Neural cell (in vitro differentiated cells): ENCODE results near the gene PRKCZ. TPM values are rescaled to one million over a fixed set of nuclear protein-coding genes. Genes with fewer than 3 reads are reported as not detected.

ENCODE experiments used
- H2AFZ ChIP-seq: fragments of 200-600, 300-800 bp; sonication (generic), shearing (Covaris generic); 2 replicates; pipeline ENCODE4 v1.6.0; 2014; ENCODE audit warnings: low read depth, mild to moderate bottlenecking, antibody characterized with exemption, low read length, moderate library complexity
- H3F3A ChIP-seq: fragments of 200-600 bp; shearing (Covaris generic); 2 replicates; pipeline ENCODE4 v1.6.1; 2016; ENCODE audit warnings: mild to moderate bottlenecking, moderate library complexity, mixed read lengths, antibody characterized with exemption, low read length; ENCODE audit not compliant: insufficient read depth, poor library complexity, severe bottlenecking
- H3K27ac ChIP-seq: fragments of 200-600, 300-800 bp; sonication (generic), shearing (Covaris generic); 2 replicates; pipeline ENCODE4 v1.5.1; 2014; ENCODE audit warnings: mild to moderate bottlenecking, low read length, moderate library complexity
- H3K27me3 ChIP-seq: fragments of 300-800, 200-600 bp; sonication (generic), shearing (Covaris generic); 2 replicates; pipeline ENCODE4 v1.6.0; 2014; ENCODE audit warnings: mild to moderate bottlenecking, low read depth, low read length, moderate library complexity; ENCODE audit not compliant: insufficient read depth
- H3K36me3 ChIP-seq: fragments of 300-800, 200-600 bp; sonication (generic), shearing (Covaris generic); 2 replicates; pipeline ENCODE4 v1.5.1; 2014; ENCODE audit warnings: mild to moderate bottlenecking, antibody characterized with exemption, low read length, moderate library complexity; ENCODE audit not compliant: insufficient read depth
- H3K4me2 ChIP-seq: fragments of 300-800, 200-600 bp; sonication (generic), shearing (Covaris generic); 2 replicates; pipeline ENCODE4 v1.6.0; 2014; ENCODE audit warnings: mild to moderate bottlenecking, low read length
- H3K4me3 ChIP-seq: fragments of 300-800, 200-600 bp; sonication (generic), shearing (Covaris generic); 2 replicates; pipeline ENCODE4 v1.5.1; 2014; ENCODE audit warnings: mild to moderate bottlenecking, low read length, moderate library complexity
- H3K79me2 ChIP-seq: fragments of 200-600 bp; shearing (Covaris generic); replicated peaks from 2 replicates; pipeline ENCODE4 v1.6.0; 2014; ENCODE audit warnings: mild to moderate bottlenecking, low read length, moderate library complexity; ENCODE audit not compliant: insufficient read depth
- H3K9ac ChIP-seq: fragments of 300-800, 200-600 bp; sonication (generic), shearing (Covaris generic); 2 replicates; pipeline ENCODE4 v1.6.1; 2016; ENCODE audit warnings: mild to moderate bottlenecking, low read length, mixed read lengths
- H3K9me2 ChIP-seq: fragments of 200-600 bp; shearing (Covaris generic); 2 replicates; pipeline ENCODE4 v1.6.1; 2016; ENCODE audit warnings: mild to moderate bottlenecking, low read length, mixed read lengths; ENCODE audit not compliant: insufficient read depth
- H3K9me3 ChIP-seq: fragments of 200-600, 300-800 bp; sonication (generic), shearing (Covaris generic); 2 replicates; pipeline ENCODE4 v1.6.1; 2016; ENCODE audit warnings: mild to moderate bottlenecking, mixed run types, low read length, moderate library complexity, mixed read lengths
- H4K20me1 ChIP-seq: fragments of 200-600 bp; shearing (Covaris generic); 2 replicates; pipeline ENCODE4 v1.6.1; 2016; ENCODE audit warnings: mild to moderate bottlenecking, mixed run types; ENCODE audit not compliant: insufficient read depth
- CTCF ChIP-seq: fragments of 450-650 bp; IDR thresholded peaks from 2 replicates; pipeline ENCODE4 v1.5.1; 2014; ENCODE audit warnings: antibody characterized with exemption, mild to moderate bottlenecking, moderate library complexity; ENCODE audit not compliant: poor library complexity, severe bottlenecking
- EP300 ChIP-seq: fragments of 450-650 bp; conservative IDR thresholded peaks from 2 replicates; pipeline ENCODE4 v1.6.1; 2014; ENCODE audit warnings: antibody characterized with exemption, mild to moderate bottlenecking, moderate library complexity; ENCODE audit not compliant: poor library complexity, severe bottlenecking
- EZH2 ChIP-seq: fragments of 200-600, 300-800 bp; shearing (Covaris generic), sonication (generic); IDR thresholded peaks from 2 replicates; pipeline ENCODE4 v1.6.1; 2014; ENCODE audit warnings: antibody characterized with exemption, low read length, borderline replicate concordance, mild to moderate bottlenecking; ENCODE audit not compliant: insufficient read depth, poor library complexity, severe bottlenecking
- MXI1 ChIP-seq: fragments of 450-650 bp; conservative IDR thresholded peaks from 2 replicates; pipeline ENCODE4 v1.6.1; 2014; ENCODE audit warnings: antibody characterized with exemption, mild to moderate bottlenecking; ENCODE audit not compliant: poor library complexity, severe bottlenecking
- POLR2AphosphoS5 ChIP-seq: IDR thresholded peaks from 2 replicates; pipeline ENCODE4 v1.6.1; 2012
- RAD21 ChIP-seq: fragments of 450-650 bp; conservative IDR thresholded peaks from 2 replicates; pipeline ENCODE4 v1.6.1; 2014; ENCODE audit warnings: antibody characterized with exemption, mild to moderate bottlenecking, moderate library complexity
- REST ChIP-seq: IDR thresholded peaks from 2 replicates; pipeline ENCODE4 v1.6.1; 2012; ENCODE audit warnings: borderline replicate concordance
- SMC3 ChIP-seq: fragments of 450-650 bp; conservative IDR thresholded peaks from 2 replicates; pipeline ENCODE4 v1.6.1; 2014; ENCODE audit warnings: antibody characterized with exemption, mild to moderate bottlenecking, moderate library complexity; ENCODE audit not compliant: poor library complexity
- TAF1 ChIP-seq: IDR thresholded peaks from 2 replicates; pipeline ENCODE4 v1.6.1; 2012; ENCODE audit warnings: low read depth
- polyA plus RNA-seq: library from polyadenylated mRNA; depleted of rRNA; stranded (reverse); fragments of >200 nt; gene quantifications from 2 replicates; pipeline ENCODE4 v1.2.3, GENCODE V29; 2014

Gene PRKCZ
- polyA plus RNA-seq, 1 donor from 2014 or later, result 54.9 TPM

GRCh38 chr1:2091611-2092604 lies 41.7 kb downstream of the PRKCZ start:
- Histone ChIP-seq H3K36me3 (no peaks in the 10 kb centered on the region), H3K4me3 (no peak overlapping the region), H3F3A (no peaks in the 10 kb centered on the region), H3K9me2 (no peaks in the 10 kb centered on the region), H3K4me2 (no peak overlapping the region), H3K27ac (no peak overlapping the region), H3K79me2 (no peaks in the 10 kb centered on the region), H3K9me3 (no peaks in the 10 kb centered on the region), H3K27me3 (no peaks in the 10 kb centered on the region), H2AFZ (no peak overlapping the region), H4K20me1 (no peaks in the 10 kb centered on the region), H3K9ac (no peak overlapping the region)
- no peak for TF ChIP-seq SMC3

GRCh38 chr1:2093055-2093454 lies 42.8 kb downstream of the PRKCZ start:
- H2AFZ ChIP-seq, result no peak overlapping the region
- no peaks in the 10 kb centered on the region for H3K27me3 ChIP-seq
- no peak overlapping the region for H3K4me3 ChIP-seq
- H3K79me2 ChIP-seq, result no peaks in the 10 kb centered on the region
- no peak overlapping the region for H3K27ac ChIP-seq
- H3K4me2 ChIP-seq, result no peak overlapping the region
- no peak for TF ChIP-seq CTCF
- TF ChIP-seq EP300, result no peak
- no peak for TF ChIP-seq RAD21
- no peak for TF ChIP-seq EZH2
- TF ChIP-seq SMC3, result no peak
- TF ChIP-seq MXI1, result no peak
- no peak for TF ChIP-seq TAF1
- no peak for TF ChIP-seq REST
- no peak for TF ChIP-seq POLR2AphosphoS5
- no peaks in the 10 kb centered on the region for H3K36me3 ChIP-seq
- H3F3A ChIP-seq, result no peaks in the 10 kb centered on the region
- H4K20me1 ChIP-seq, result no peaks in the 10 kb centered on the region
- no peaks in the 10 kb centered on the region for H3K9me2 ChIP-seq
- H3K9ac ChIP-seq, result no peak overlapping the region
- no peaks in the 10 kb centered on the region for H3K9me3 ChIP-seq
